HepG2 (cell line): ENCODE data around the gene HERC5. TPM values are rescaled to one million over a fixed set of nuclear protein-coding genes. Genes with fewer than 3 reads are reported as not detected.
A peak's percentile ranks its signal among the peaks of the same experiment; 100 is the strongest.

Source experiments
- ATAC-seq: fragments of 200-7000 bp; cut with Tn5 transposase; 3 replicates; pipeline ENCODE4 v1.9.1; 2020; ENCODE audit warnings: mild to moderate bottlenecking, moderate library complexity
- BruUV-seq: library from RNA; stranded (reverse); fragments of 400-500 nt; replicated peaks from 2 replicates; lab custom pipeline; 2021; lab: Mats Ljungman, UMichigan
- CTCF ChIA-PET: fragments of 300-600 bp; formaldehyde crosslinking; extraction: SDS; loops from one replicate; lab custom pipeline; 2021; ENCODE audit warnings: low total read pairs, inconsistent platforms, low intra/inter-chr PET ratio; lab: Yijun Ruan, JAX
- POLR2A ChIA-PET: fragments of 350-600 bp; sonication (Branson Sonifier 250); formaldehyde crosslinking; loops from one replicate; lab custom pipeline; 2020; ENCODE audit warnings: antibody characterized with exemption, inconsistent platforms; lab: Yijun Ruan, JAX
- DNase-seq: peaks from one replicate; pipeline ENCODE4 v3.0.0-alpha.2; 2015; ENCODE audit warnings: low spot score
- FAIRE-seq: peaks from 3 replicates; lab custom pipeline; 2011; peaks lifted over from hg19 to GRCh38; lab: Jason Lieb, UNC
- H2AFZ ChIP-seq: one replicate; pipeline ENCODE4 v1.6.1; 2011; ENCODE audit warnings: low read length, inconsistent platforms
- H3K27ac ChIP-seq: fragments of 300-600 bp; 3 replicates; pipeline ENCODE4 v1.8.0; 2011; ENCODE audit warnings: mixed run types, mild to moderate bottlenecking, mixed read lengths, low read length, inconsistent platforms; ENCODE audit not compliant: insufficient read depth; ENCODE audit errors: extremely low read length
- H3K27me3 ChIP-seq, 2 experiments: fragments of 200-600 bp in 1 of 2; 2 replicates in 1 of 2; 3 replicates in 1 of 2; pipeline versions ENCODE4 v1.6.0 to v1.8.0; 2011; ENCODE audit warnings: low read length in 2 of 2, mild to moderate bottlenecking in 2 of 2, moderate library complexity in 2 of 2, inconsistent platforms in 1 of 2; ENCODE audit not compliant: insufficient read depth in 2 of 2, control insufficient read depth in 1 of 2
- H3K36me3 ChIP-seq, 2 experiments: fragments of 200-600 bp in 1 of 2; replicated peaks in 1 of 2; 2 replicates in 1 of 2; 3 replicates in 1 of 2; pipeline versions ENCODE4 v1.5.1 to v1.8.0; 2011; ENCODE audit warnings: low read length in 2 of 2, inconsistent platforms in 1 of 2; ENCODE audit not compliant: insufficient read depth in 2 of 2, control insufficient read depth in 1 of 2
- H3K4me1 ChIP-seq: 2 replicates; pipeline ENCODE4 v1.5.1; 2012; ENCODE audit warnings: low read length, inconsistent platforms; ENCODE audit not compliant: insufficient read depth
- H3K4me2 ChIP-seq: 2 replicates; pipeline ENCODE4 v1.6.0; 2011; ENCODE audit warnings: low read depth, low read length, inconsistent platforms
- H3K4me3 ChIP-seq, 3 experiments: fragments of 200-600 bp in 1 of 3; sonication (generic), shearing (Covaris generic) in 1 of 3; replicated peaks in 1 of 3; 2 replicates each; pipeline ENCODE4 v1.5.1; 2011 to 2016; ENCODE audit warnings: low read length in 3 of 3, inconsistent platforms in 2 of 3, low read depth in 2 of 3, mild to moderate bottlenecking in 2 of 3, control low read depth in 1 of 3, mixed read lengths in 1 of 3; ENCODE audit not compliant: insufficient read depth in 1 of 3
- H3K79me2 ChIP-seq: one replicate; pipeline ENCODE4 v1.6.1; 2011; ENCODE audit warnings: low read length, inconsistent platforms; ENCODE audit not compliant: insufficient read depth
- H3K9ac ChIP-seq: 2 replicates; pipeline ENCODE4 v1.6.0; 2011; ENCODE audit warnings: mild to moderate bottlenecking, low read depth, low read length, inconsistent platforms; ENCODE audit not compliant: insufficient read depth
- H3K9me3 ChIP-seq: 2 replicates; pipeline ENCODE4 v1.5.1; 2012; ENCODE audit warnings: mild to moderate bottlenecking, low read length
- H4K20me1 ChIP-seq: 2 replicates; pipeline ENCODE4 v1.6.0; 2011; ENCODE audit warnings: inconsistent platforms, mild to moderate bottlenecking, low read length, moderate library complexity; ENCODE audit not compliant: insufficient read depth
- ARNTL ChIP-seq: sonication (generic); formaldehyde crosslinking; IDR thresholded peaks from 2 replicates; pipeline ENCODE4 v1.4.0; 2020; ENCODE audit warnings: mild to moderate bottlenecking, missing genetic modification reagents
- ATF3 ChIP-seq: sonication (generic); formaldehyde crosslinking; IDR thresholded peaks from 2 replicates; pipeline ENCODE4 v1.4.0; 2020; ENCODE audit warnings: missing genetic modification reagents
- BORCS8-MEF2B ChIP-seq: sonication (generic); formaldehyde crosslinking; IDR thresholded peaks from 2 replicates; pipeline ENCODE4 v1.8.0; 2022; ENCODE audit warnings: mild to moderate bottlenecking, missing genetic modification reagents
- MAFK ChIP-seq, 2 experiments: IDR thresholded peaks in 1 of 2; conservative IDR thresholded peaks in 1 of 2; 2 replicates each; pipeline ENCODE4 v1.6.1; 2011; ENCODE audit warnings: improper control_type of control experiment in 2 of 2, low read length in 2 of 2
- ZNF329 ChIP-seq: sonication (generic); formaldehyde crosslinking; IDR thresholded peaks from 2 replicates; pipeline ENCODE4 v1.9.0; 2021; ENCODE audit warnings: low read depth, mild to moderate bottlenecking, missing genetic modification reagents
- ZNF383 ChIP-seq: sonication (generic); formaldehyde crosslinking; IDR thresholded peaks from 2 replicates; pipeline ENCODE4 v1.4.0; 2020; ENCODE audit warnings: missing genetic modification reagents, mild to moderate bottlenecking, borderline replicate concordance
- ZNF549 ChIP-seq: sonication (generic); formaldehyde crosslinking; IDR thresholded peaks from 2 replicates; pipeline ENCODE4 v1.5.0; 2020; ENCODE audit warnings: missing genetic modification reagents
- ZNF564 ChIP-seq: sonication (generic); formaldehyde crosslinking; IDR thresholded peaks from 2 replicates; pipeline ENCODE4 v1.8.1; 2023; ENCODE audit warnings: mild to moderate bottlenecking, missing genetic modification reagents
- ZNF83 ChIP-seq: sonication (generic); formaldehyde crosslinking; IDR thresholded peaks from 2 replicates; pipeline ENCODE4 v1.4.0; 2020; ENCODE audit warnings: missing genetic modification reagents, mild to moderate bottlenecking, borderline replicate concordance
- WGBS: methylation state at CpG from one replicate; pipeline ENCODE4 v1.1.6; 2017; ENCODE audit warnings: low lambda C conversion rate; 5-methylcytosine and 5-hydroxymethylcytosine counted together
- in situ Hi-C: cut with HindIII; loops from 2 replicates; pipeline ENCODE4 v1.10.0; 2017; ENCODE audit warnings: low pct_unique_long_range_greater_than_20kb; ENCODE audit not compliant: extremely low pct_ligation_motif_present
- intact Hi-C: fragments of 100-400 bp; cut with micrococcal nuclease; formaldehyde crosslinking; loops from one replicate; pipeline ENCODE4 v1.10.0; 2022; ENCODE audit not compliant: unreplicated experiment
- polyA plus RNA-seq, 8 experiments: library from polyadenylated mRNA; depleted of rRNA in 3 of 8; stranded (reverse) in 7 of 8; unstranded in 1 of 8; fragments of >200 nt; fragmentation: Illumina TruSeq in 4 of 8; extraction: Trizol in 4 of 8; gene quantifications; 2 replicates each; pipeline versions ENCODE4 v1.2.1 to v1.2.3, GENCODE V29; 2011 to 2016; ENCODE audit warnings: low read depth in 4 of 8, missing spikeins in 1 of 8, mixed read lengths in 1 of 8; ENCODE audit not compliant: insufficient read depth in 1 of 8
- total RNA-seq, 5 experiments: library from RNA; depleted of rRNA; stranded (reverse); fragments of >200 nt; fragmentation: Illumina TruSeq; extraction: Trizol; gene quantifications; 2 replicates each; pipeline ENCODE4 v1.2.3, GENCODE V29; 2016; ENCODE audit warnings: low read depth in 1 of 5
- TF ChIP-seq, protein P1 (sequence below): IDR thresholded peaks from 2 replicates; pipeline ENCODE4 v1.6.1; 2016; ENCODE audit warnings: low read depth
- TF ChIP-seq, protein P2 (sequence below): sonication (generic); formaldehyde crosslinking; IDR thresholded peaks from 2 replicates; pipeline ENCODE4 v1.5.0; 2020; ENCODE audit warnings: missing genetic modification reagents

The HERC5 gene
- total and polyA plus RNA-seq, 2 of the 13 experiments (the other 11 are each of a cell fraction or from before 2014, with no cell fraction given), result 0.13 to 0.33 TPM

DNA sequence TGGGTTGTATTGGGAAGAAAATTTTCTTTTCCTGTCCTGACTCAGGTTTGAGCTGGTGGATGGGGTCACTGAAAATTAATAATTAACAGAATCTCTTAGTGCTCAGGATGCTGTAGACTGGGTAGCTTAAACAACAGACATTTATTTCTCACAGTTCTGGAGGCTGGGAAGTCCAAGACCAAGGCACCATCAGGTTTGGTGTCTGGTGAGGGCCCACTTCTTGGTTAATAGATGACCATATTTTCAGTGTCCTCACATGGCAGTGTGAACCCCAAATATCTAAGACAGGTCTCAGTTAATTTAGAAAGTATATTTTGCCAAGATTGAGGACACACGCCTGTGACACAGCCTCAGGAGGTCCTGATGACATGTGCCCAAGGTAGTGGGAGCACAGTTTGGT, 47.1 kb upstream of the HERC5 start:
- FAIRE-seq (no peak), ATAC-seq (no peak), DNase-seq (no peak)
- intact Hi-C loops, result loop anchor here (1.0 to 5.0 kb wide), 2 partner anchors 106 to 798 kb away; no protein-coding TSS in a partner anchor
- Histone ChIP-seq H3K4me1 (no peaks in the 10 kb centered on the region), H2AFZ (no peak overlapping the region), H3K79me2 (no peaks in the 10 kb centered on the region), H4K20me1 (no peaks in the 10 kb centered on the region), H3K36me3 (no peaks in the 10 kb centered on the region), H3K9me3 (no peaks in the 10 kb centered on the region), H3K27ac (no peak overlapping the region), H3K9ac (no peak overlapping the region), H3K4me3 (no peak overlapping the region), H3K4me2 (no peak overlapping the region), H3K27me3 (no peaks in the 10 kb centered on the region)
- POLR2A ChIA-PET, result no interaction called here
- TF ChIP-seq, protein P1, sequence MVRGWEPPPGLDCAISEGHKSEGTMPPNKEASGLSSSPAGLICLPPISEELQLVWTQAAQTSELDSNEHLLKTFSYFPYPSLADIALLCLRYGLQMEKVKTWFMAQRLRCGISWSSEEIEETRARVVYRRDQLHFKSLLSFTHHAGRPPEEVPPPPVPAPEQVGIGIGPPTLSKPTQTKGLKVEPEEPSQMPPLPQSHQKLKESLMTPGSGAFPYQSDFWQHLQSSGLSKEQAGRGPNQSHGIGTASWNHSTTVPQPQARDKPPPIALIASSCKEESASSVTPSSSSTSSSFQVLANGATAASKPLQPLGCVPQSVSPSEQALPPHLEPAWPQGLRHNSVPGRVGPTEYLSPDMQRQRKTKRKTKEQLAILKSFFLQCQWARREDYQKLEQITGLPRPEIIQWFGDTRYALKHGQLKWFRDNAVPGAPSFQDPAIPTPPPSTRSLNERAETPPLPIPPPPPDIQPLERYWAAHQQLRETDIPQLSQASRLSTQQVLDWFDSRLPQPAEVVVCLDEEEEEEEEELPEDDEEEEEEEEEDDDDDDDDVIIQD (CRISPR knock-in tag), result no peak
- peak; percentile 94 for TF ChIP-seq ZNF564 (CRISPR knock-in tag)
- CTCF ChIA-PET, result no interaction called here
- BruUV-seq, result no TSS peak
- in situ Hi-C loops, result no loop called here
- WGBS, result 92% methylated on average over 1 of the region's 1 CpG

DNA sequence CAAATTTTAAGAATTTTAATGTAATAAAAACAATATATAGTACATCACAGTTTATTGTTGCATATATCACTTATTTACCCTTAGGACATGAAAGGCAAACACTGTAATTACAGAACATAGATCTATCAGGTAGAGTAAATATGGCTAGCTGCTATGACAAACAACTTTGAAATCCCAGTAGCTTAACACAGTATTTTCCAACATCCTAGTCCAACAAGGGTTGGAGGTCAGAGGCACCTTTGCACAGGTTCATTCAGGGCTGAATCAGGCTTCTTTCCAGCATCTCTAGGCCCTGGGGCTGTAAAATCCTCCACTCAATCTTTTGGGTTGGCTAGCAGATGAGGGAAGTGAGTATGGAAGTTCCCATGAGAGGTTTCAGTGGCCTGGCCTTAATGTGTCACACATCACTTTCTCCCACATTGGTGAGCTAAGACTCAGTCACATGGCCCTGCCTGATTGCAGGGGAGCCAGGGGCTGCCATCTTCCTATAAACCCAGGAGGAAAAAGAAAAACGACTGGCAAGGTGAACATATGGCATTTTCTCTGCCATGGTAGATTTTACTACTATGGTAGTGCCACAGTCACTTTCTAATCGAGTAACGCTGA, 45.3 kb upstream of the HERC5 start:
- Histone ChIP-seq H3K9me3 (no peaks in the 10 kb centered on the region), H3K4me2 (no peak overlapping the region), H3K27ac (no peak overlapping the region), H3K4me3 (no peak overlapping the region), H4K20me1 (no peaks in the 10 kb centered on the region), H3K4me1 (no peaks in the 10 kb centered on the region), H3K36me3 (no peaks in the 10 kb centered on the region), H3K79me2 (no peaks in the 10 kb centered on the region), H3K9ac (no peak overlapping the region), H2AFZ (no peak overlapping the region), H3K27me3 (no peaks in the 10 kb centered on the region)
- ATAC-seq (no peak), FAIRE-seq (no peak), DNase-seq (no peak)
- in situ Hi-C loops, result no loop called here
- 57% methylated on average over 3 of the region's 3 CpGs for WGBS
- CTCF ChIA-PET, result no interaction called here
- POLR2A ChIA-PET, result no interaction called here
- no TSS peak for BruUV-seq
- intact Hi-C loops, result no loop called here
- TF ChIP-seq ATF3 (CRISPR knock-in tag), result no peak
- no peak for TF ChIP-seq MAFK (conservative IDR thresholded peaks at IDR 0.05 in 1 of 2, IDR thresholded peaks at IDR 0.05 in 1 of 2; ENCODE audit: low read length in 2 of 2)
- no peak for TF ChIP-seq ZNF83 (CRISPR knock-in tag)
- TF ChIP-seq ZNF549 (CRISPR knock-in tag), result no peak
- TF ChIP-seq ZNF383 (CRISPR knock-in tag), result no peak
- no peak for TF ChIP-seq ARNTL (CRISPR knock-in tag)
- no peak for TF ChIP-seq ZNF329 (CRISPR knock-in tag)
- TF ChIP-seq, protein P2, sequence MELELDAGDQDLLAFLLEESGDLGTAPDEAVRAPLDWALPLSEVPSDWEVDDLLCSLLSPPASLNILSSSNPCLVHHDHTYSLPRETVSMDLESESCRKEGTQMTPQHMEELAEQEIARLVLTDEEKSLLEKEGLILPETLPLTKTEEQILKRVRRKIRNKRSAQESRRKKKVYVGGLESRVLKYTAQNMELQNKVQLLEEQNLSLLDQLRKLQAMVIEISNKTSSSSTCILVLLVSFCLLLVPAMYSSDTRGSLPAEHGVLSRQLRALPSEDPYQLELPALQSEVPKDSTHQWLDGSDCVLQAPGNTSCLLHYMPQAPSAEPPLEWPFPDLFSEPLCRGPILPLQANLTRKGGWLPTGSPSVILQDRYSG, result no peak
- TF ChIP-seq BORCS8-MEF2B (CRISPR knock-in tag), result no peak
